ENCODE results near the gene LRRC70.

LRRC70 gene

DNA sequence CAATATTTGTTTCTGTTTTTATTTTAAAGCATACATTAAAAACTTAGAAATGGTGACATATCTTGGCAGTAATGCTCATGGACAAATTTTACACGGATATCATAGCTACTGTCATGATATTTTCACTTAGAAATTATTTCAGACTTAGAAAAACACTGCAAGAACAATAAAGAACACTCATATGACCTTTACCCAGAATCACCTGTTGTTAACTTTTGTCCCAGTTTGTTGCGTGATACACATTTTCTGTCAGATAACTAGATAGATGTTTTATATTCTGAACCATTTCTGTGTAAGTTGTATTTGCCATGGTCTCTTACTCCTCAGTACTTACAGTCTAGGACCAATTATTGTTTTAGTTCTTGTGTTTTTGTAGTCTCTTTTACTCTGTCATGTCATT lies 3.6 kb upstream of the LRRC70 start:
- FAIRE-seq: no peak

DNA sequence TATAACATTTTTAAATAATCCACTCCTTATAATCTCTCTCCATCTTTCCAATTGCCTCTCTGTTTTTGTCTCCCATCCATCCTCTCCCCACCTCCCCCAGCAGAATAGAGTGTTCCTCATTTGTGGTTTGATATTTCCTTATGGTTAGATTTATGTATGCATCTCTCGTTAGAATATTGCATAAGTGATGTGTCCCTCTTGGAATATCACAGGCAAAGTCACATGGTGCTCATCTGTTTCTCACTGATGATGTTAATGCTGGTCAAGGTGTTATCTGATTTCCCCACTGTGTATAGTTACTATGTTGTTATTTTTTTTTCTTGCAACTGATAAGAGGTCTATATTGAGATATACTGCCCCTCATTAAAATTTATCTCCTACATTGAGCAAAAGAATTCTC lies 3.1 kb upstream of the LRRC70 start:
- FAIRE-seq: no peak

DNA sequence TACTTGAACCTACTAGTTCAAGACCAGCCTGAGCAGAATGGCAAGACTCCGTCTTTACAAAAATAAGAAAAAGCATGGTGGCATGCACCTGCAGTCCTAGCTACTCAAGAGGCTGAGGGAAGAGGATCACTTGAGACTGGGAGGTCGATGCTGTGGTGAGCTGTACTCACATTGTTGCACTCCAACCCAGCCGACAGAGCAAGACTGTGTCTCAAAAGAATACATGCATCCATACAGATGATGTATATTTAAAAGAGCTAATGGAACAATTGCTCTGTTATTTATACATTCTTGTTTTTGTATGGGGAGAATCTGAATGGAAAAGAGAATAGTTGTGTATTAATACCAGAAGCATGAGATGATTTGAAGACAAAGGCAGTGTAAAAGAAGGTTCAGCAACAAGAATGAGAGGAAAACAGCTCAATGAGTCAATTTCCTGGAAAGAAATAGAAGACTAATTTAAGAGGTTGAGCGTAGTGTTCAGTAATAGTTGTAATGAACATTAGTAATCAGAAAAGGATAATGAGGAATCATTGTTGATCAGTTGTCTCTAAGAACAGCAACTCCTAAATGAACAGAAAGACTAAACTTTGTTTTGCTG lies 1.9 kb upstream of the LRRC70 start:
- no peak for FAIRE-seq

DNA sequence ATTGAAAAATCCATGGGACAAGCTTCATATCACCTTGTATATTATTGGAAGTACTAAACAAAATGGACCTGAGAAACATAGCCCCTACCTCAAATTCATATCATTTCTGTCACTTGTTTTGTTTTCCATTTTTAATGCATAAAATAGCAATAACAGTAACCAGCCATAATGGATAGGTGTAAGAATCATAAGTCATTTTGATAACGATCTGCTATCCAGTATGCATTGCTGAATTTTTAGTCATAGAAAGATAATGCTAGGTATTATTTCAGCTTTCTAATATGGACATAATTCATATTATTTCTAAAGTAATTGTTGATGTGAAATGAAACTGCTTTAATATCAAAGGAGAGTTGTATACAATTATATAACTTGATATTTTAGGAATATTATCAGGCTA lies 1.1 kb upstream of the LRRC70 start:
- FAIRE-seq: no peak

DNA sequence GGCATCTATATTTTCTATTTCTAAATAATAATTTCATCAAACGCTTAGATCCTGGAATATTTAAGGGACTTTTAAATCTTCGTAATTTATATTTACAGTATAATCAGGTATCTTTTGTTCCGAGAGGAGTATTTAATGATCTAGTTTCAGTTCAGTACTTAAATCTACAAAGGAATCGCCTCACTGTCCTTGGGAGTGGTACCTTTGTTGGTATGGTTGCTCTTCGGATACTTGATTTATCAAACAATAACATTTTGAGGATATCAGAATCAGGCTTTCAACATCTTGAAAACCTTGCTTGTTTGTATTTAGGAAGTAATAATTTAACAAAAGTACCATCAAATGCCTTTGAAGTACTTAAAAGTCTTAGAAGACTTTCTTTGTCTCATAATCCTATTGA lies 1.1 kb downstream of the LRRC70 start:
- no peak for FAIRE-seq

DNA sequence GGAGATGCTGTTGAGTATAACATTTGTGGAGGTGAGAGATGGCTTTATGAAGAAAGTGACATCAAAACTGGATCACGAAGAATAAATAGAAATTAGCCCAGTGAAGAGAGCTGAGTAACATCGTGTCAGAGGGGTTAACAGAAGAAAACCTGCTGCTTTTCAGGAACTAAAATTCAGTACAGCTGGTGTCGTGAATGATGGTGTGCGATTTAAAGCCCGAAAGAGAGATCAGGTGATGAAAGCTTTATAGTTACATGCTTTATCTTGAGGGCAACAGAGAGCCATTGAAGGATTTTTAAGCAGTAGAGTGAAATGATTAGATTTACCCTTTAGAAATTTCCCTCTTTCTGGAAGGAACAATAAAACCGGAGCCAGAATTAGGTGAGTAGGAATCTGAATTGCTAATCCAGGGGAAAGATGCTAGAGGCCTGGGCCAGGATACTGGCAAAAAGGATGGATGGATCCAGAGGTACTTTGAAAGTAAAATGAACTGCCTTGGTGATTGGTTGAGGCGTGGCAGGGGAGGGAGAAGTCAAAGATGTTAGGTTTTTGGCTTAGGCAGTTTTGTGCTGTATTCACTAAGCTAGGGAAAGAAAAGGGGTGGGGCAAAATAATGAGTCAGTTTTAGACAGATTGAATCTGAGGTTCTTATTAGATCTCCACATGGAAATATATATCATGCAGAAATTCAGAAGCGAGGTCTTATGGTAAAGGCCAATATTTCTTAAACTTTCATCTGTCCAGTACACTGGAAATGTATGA lies 3.4 kb downstream of the LRRC70 start:
- FAIRE-seq: no peak

DNA sequence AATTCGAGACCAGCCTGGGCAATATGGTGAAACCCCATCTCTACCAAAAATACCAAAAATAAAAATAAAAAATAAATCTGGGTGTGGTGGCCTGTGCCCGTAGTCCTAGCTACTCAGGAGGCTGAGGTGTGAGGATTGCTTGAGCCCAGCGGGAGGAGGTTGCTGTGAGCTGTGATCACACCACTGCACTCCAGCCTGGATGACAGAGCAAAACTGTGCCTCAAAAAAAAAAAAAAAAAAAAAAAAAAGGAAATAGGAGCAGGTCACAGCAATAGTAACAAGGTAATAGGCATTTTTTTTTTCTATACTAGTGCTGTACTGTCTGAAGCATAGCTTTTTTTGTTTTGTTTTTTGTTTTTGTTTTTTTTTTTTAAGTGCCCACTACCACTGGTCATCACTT lies 5.8 kb downstream of the LRRC70 start:
- FAIRE-seq: no peak

DNA sequence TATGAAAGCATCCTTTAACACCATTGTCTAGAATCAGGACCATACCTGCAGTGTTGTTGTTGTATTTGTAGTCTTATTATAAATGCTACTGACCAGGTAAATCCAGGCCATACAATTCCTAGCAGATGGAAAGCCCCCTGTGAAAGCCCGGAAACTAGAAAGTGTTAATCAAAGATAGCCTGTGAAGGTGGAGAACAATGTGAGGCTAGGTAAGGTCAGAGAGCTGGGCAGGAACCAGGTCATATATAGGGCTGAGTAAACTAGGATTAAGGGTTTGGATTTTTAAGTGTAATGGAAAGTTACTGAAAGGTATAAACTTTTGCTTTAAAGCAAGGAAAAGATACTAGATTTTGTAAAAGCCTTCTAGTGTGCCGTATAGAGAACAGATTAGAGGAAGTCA lies 6.7 kb downstream of the LRRC70 start:
- no peak for FAIRE-seq

DNA sequence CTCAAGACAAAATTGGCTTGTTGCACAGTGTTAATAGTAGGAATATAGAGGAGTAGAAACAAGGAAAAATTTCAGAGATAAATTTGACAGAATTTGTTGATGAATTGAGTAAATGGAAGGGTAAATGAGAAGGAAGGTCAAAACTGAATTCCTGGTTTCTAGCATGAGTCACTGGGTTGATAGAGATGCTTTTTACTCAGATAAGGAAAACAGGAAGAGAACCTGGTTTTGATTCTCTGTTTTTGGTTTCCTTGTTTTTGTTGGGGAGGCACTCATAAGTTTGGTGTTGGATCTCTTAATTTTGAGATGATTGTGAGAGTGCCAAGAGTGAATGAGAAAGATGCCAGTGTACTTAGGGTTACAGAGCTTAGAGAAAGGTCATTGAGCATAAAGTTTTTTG lies 7.1 kb downstream of the LRRC70 start:
- FAIRE-seq: no peak

DNA sequence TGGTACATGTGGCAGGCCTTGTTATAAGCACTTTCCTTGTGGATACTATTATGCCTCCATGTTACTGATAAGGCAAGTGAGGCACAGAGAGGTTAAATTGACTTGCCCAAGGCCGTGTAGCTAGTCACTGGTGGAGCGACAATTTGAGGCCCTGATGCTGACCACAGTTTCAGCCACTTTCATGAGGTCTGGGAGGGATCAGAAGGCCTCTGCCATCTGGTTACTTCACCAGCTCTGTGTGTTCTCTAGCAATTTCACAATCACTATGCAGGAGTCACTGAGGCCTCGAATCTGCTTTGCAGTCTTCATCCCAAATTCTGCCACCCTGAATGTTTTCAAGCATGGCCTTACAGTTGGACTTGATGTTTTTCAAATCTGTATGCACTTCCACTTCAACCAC lies 9.1 kb downstream of the LRRC70 start:
- no peak for FAIRE-seq

DNA sequence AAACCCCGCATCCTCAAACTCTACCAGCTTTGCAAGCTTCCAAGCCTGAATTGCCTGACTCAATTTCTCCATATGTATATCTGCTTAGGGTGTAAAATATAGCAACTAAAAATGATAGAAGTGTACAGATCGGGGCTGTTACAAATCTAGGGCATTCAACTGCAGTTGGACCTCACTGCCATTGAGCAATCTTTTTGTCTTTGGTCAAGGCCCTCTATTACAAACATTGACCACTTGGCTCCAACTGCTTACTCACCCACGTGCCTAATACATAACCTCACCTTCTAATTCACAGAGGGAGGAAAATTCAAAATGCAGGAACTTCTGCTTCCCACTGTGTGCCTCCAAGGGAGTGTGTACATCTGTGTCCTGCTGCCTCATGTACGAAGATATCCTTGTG lies 10.0 kb downstream of the LRRC70 start:
- FAIRE-seq: no peak

DNA sequence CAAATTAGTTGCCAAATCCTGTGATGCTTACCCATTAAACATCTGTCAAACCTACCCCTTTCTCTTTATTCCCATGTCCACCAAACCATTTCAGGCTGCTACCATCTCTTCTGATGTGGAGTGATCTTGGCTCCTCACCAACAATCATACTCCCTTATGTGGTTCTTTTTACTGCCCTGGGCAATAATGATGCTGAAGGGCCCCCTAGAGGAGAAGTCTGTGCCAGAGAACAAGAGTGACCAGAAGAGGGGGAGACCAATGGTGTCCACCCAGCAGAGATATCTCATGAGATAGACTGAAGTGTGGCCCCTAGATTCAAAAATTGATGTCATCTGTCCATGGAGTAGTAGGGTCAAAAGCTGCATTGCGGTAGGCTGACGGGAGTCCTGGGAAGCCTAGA lies 10.9 kb downstream of the LRRC70 start:
- FAIRE-seq: no peak

DNA sequence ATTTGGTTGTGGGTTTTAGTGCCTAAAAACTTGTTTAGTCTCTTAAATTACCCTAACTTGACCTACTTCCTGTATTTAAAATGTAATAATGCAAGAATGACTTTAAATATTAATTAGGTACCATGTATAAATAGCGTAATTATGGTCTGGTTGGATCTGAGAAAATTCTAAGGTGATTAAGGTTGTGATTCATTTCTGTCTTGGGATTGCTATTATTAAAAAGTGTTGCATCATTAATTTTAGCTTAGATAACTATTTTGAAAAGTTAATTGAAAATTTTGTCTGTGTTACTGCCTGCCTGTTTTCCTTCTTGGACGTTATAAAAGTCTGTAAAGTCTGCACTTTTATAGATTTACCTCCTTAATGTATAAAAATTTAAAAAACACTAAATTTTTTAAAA lies 11.8 kb downstream of the LRRC70 start:
- FAIRE-seq: no peak

DNA sequence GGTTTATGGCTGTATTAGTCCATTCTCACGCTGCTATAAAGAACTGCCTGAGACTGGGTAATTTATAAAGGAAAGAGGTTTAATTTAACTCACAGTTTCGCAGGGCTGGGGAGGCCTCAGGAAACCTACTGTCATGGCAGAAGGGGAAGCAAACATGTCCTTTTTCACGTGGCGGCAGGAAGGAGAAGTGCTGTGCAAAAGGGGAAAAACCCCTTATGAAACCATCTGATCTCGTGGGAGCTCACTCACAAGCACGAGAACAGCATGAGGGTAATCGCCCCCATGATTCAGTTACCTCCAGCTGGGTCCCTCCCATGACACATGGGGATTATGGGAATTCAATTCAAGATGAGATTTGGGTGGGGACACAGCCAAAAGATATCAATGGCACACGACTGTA lies 13.9 kb downstream of the LRRC70 start:
- FAIRE-seq: no peak

DNA sequence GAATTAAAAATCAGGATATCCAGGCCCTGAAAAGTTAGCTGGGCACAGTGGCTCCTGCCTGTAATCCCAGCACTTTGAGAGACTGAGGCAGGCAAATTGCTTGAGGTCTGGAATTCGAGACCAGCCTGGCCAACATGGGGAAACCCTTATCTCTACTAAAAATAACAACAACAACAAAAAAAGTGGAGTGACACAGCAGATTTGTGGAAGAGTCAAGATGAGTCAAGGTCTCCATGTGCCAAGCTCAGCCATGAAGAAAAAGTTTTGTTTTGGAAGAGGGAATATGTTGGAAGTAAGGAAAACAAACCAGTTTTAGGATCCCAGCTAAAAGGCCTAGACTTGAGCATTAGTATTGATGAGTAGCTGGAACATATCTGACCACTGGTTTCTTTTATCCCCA lies 14.7 kb downstream of the LRRC70 start:
- no peak for FAIRE-seq

DNA sequence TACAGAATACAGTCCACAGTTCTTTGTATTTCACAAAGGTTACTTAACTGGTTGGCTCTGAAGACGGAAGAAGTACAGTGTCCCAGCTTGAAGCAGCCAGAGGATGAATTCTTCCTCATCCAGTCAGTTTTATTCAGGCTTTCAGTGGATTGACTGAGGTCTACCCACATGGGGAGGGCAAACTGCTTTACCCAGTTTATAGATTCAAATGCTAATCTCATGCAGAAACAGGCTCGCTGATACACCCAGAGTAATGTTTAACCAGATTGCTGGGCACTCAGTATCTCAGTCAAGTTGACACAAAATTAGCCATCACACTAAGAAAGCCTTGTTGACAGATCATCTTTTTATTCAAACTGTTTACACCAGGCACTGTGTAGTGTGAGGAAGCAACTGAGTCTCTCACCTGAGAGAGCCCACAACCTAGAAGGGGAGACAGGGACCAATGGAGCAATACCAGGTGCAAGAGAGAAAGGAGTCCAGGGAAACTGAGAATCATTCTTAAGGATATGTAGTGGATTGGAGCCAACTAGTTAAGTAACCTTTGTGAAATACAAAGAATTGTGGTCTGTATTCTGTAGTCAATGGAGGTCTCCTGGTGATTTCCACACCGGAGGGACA lies 15.9 kb downstream of the LRRC70 start:
- no peak for FAIRE-seq

DNA sequence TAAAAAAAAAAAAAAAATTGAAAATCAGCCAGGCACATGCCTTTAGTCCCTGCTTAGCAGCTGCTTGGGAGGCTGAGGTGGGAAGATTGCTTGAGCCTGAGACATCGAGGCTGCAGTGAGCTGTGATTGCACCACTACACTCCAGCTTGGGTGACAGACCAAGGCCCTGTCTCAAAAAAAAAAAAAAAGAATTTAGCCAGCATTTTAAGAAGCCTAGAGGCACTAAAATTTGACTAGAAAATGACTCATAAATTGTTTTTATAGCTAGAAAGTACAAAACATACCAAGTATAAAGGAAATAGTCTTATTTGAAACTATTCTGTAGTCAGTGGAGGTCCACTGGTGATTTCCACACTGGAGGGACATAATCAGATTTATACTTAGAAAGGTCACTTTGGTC lies 17.5 kb downstream of the LRRC70 start:
- no peak for FAIRE-seq

DNA sequence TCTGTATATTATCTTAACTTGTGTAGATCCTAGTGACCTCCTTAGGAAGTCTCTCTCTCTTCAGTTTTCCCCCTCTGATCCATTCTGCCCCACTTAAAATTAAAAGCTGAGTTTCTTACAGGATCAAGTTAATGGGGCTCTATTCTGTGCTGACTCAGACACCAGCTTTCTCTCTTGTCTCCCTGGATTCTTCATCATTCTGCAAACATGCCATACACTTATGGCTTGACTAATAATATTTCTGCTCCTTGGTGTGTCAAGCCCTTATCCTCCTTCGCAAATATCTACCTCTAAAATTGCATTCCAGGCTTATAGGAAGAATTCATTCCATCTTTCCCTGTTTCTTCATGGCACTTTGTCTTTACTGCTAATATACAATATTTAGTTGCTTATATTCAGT lies 18.1 kb downstream of the LRRC70 start:
- no peak for FAIRE-seq

DNA sequence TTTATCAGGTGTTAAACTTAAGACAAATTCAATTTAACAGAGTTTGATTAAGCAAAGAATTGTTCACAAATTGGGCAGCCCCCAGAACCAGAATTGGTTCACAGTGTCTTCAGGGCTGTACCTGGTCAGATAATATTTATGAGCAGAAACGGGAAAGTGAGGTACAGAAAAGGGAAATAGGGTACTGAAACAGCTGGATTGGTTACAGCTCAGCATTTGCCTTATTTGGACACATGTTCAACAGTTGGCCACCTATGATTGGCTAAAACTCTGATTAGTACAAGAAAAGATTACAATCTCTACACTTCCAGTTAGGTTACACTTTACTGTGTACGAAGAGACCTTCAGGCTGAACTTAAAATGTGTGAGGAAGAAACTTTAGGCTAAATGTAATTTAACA lies 18.7 kb downstream of the LRRC70 start:
- FAIRE-seq: no peak

DNA sequence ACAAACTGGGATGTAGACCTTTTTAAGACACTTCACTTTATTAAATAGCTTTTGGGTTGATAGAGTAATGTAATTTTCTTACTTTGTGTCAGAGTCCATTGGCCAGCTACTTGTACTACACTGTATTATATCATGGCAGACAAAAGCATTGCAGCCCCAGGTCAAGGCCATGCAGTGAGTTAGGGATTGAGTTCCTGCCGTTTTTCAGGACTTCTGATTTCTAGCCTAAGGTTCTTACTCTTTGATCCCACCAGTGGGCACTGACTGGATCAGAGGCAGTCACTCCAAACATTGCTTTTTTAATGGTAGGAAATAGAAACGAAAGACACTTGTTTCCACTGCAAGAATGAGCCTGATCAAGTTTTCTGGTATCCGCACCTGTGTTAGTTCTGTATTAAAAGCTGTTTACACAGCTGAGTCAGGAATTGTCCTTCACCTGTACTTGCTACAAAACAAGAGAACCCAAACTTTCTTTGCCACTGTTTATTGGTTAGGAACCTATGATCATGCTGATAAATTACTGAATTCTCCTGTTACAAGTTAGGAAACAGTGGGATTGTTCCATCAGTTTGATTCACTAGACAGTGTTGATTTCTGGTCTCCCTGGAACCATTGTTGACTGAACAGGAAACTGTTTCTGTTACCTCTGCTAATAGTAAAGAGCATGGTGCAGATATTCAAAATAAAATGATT lies 22.1 kb downstream of the LRRC70 start:
- FAIRE-seq: no peak

DNA sequence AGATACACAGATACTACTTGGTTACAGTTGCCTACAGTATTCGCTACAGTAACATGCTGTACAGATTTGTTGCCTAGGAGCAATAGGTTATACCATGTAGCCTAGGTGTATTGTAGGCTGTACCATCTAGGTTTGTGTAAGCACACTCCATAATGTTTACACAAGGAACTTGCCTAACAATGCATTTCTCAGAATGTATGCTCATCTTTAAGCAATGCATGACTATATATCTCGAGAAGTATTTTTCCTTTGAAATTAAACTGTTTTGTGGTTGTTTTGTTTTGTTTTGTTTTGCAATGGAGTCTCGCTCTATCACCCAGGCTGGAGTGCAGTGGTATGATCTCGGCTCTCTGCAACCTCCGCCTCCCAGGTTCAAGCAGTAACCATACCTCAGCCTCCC lies 25.3 kb downstream of the LRRC70 start:
- FAIRE-seq: no peak

DNA sequence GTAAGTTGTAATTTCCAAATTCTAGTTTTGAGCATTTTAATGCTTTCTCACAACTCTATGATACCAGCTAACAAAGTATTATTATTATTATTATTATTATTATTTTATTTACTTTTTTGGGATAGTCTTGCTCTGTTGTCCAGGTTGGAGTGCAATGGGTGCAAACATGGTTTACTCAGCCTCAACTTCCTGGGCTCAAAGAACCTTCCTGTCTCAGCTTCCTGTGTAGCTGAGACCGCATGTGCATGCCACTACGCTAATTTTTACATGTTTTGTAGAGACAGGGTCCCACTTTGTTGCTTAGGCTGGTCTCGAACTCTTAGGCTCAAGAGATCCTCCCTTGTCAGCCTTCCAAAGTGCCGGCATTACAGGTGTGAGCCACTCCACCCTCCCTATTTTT lies 27.0 kb downstream of the LRRC70 start:
- no peak for FAIRE-seq

DNA sequence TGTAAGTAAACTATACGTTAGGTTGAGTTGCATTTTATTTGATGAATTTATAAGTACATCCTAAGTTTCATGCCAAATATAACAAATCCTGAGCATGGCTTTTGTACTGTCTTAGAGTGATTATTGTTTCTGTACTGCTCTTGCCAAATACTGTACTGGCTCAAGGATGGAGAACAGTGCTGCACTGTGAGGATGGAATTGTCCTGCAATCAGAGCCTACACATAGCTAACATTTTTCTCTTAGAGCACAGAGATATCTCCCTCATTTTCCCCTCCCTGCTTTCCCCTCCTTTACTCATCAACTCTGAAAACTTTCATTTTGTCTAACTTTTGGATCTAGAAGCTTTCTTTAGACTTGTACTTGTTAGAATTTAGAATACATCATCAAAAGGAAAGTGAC lies 28.3 kb downstream of the LRRC70 start:
- no peak for FAIRE-seq

DNA sequence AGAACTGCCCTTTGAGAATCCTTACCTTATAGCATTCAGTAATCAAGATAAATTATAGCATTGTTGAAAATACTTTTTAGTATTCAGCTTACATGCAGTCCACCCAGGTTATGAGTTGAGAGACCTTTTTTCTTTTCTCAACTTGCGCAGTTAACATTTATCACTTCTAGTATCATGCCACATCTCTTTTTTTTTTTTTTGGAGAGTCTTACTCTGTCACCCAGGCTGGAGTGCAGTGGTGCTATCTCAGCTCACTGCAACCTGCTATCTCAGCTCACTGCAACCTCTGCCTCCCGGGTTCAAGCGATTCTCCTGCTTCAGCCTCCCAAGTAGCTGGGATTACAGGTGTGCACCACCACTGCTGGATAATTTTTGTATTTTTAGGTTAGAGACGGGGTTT lies 29.0 kb downstream of the LRRC70 start:
- no peak for FAIRE-seq
